NT2/D1 (cell line): ENCODE data around the gene EEF1A2.

Source experiments
- YY1 ChIP-seq: IDR thresholded peaks from 2 replicates; pipeline ENCODE4 v1.6.1; 2011; ENCODE audit not compliant: insufficient read length, insufficient read depth
- ZNF274 ChIP-seq: IDR thresholded peaks from 2 replicates; pipeline ENCODE4 v1.6.1; 2011; ENCODE audit warnings: mild to moderate bottlenecking, low read depth, low read length

- no peak for TF ChIP-seq ZNF274
- TF ChIP-seq YY1, result no peak
Measured at GRCh38 chr20:63459070-63459380, 39.9 kb downstream of the EEF1A2 start.
